ENCODE results near the gene ANO6.

DNA sequence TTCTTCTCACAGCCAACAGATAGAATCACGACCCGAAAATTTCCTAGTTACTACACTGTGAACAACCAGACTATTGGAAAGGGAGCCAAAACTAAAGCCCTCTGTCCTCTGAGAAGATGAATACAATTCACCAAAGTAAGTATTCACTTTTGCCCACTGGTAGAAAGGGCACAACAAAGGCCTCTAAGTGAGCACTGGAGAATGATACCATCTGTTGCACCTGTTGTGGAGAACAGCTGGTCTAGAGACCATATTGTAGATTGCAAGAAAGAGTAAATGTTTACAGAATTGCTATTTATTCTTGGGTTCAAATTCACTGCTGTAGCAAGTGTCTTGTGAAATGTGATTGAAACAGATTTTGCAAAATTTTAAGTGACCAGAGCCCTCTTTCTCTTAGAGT lies 46.9 kb upstream of the ANO6 start:
- TF ChIP-seq, protein P1, sequence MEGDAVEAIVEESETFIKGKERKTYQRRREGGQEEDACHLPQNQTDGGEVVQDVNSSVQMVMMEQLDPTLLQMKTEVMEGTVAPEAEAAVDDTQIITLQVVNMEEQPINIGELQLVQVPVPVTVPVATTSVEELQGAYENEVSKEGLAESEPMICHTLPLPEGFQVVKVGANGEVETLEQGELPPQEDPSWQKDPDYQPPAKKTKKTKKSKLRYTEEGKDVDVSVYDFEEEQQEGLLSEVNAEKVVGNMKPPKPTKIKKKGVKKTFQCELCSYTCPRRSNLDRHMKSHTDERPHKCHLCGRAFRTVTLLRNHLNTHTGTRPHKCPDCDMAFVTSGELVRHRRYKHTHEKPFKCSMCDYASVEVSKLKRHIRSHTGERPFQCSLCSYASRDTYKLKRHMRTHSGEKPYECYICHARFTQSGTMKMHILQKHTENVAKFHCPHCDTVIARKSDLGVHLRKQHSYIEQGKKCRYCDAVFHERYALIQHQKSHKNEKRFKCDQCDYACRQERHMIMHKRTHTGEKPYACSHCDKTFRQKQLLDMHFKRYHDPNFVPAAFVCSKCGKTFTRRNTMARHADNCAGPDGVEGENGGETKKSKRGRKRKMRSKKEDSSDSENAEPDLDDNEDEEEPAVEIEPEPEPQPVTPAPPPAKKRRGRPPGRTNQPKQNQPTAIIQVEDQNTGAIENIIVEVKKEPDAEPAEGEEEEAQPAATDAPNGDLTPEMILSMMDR (IDR thresholded peaks at IDR 0.05; ENCODE audit: low read depth, low read length, missing input control), result no peak
- TF ChIP-seq TAF1 (conservative IDR thresholded peaks at IDR 0.05), result no peak
- no peak for TF ChIP-seq FOXA2 (IDR thresholded peaks at IDR 0.05)
- TF ChIP-seq, protein P2, sequence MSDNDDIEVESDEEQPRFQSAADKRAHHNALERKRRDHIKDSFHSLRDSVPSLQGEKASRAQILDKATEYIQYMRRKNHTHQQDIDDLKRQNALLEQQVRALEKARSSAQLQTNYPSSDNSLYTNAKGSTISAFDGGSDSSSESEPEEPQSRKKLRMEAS (IDR thresholded peaks at IDR 0.05), result no peak
- TF ChIP-seq SP1 (IDR thresholded peaks at IDR 0.05), result no peak
- TF ChIP-seq, protein P3, sequence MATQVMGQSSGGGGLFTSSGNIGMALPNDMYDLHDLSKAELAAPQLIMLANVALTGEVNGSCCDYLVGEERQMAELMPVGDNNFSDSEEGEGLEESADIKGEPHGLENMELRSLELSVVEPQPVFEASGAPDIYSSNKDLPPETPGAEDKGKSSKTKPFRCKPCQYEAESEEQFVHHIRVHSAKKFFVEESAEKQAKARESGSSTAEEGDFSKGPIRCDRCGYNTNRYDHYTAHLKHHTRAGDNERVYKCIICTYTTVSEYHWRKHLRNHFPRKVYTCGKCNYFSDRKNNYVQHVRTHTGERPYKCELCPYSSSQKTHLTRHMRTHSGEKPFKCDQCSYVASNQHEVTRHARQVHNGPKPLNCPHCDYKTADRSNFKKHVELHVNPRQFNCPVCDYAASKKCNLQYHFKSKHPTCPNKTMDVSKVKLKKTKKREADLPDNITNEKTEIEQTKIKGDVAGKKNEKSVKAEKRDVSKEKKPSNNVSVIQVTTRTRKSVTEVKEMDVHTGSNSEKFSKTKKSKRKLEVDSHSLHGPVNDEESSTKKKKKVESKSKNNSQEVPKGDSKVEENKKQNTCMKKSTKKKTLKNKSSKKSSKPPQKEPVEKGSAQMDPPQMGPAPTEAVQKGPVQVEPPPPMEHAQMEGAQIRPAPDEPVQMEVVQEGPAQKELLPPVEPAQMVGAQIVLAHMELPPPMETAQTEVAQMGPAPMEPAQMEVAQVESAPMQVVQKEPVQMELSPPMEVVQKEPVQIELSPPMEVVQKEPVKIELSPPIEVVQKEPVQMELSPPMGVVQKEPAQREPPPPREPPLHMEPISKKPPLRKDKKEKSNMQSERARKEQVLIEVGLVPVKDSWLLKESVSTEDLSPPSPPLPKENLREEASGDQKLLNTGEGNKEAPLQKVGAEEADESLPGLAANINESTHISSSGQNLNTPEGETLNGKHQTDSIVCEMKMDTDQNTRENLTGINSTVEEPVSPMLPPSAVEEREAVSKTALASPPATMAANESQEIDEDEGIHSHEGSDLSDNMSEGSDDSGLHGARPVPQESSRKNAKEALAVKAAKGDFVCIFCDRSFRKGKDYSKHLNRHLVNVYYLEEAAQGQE (IDR thresholded peaks at IDR 0.05), result no peak
- TF ChIP-seq RAD21 (IDR thresholded peaks at IDR 0.05), result no peak
- no peak for TF ChIP-seq FOXA1 (IDR thresholded peaks at IDR 0.05)

Measured in liver (tissue), 3 donors.